Measurements from ENCODE around the gene COMMD10.

- TF ChIP-seq CTCF (IDR thresholded peaks at IDR 0.05) (no peak), POLR2A (IDR thresholded peaks at IDR 0.05) (no peak)
Measured at GRCh38 chr5:116275282-116275681, 190.5 kb downstream of the COMMD10 start.

All from Peyer's patch (tissue), 4 donors.